ENCODE results near the gene GABARAPL2.

Gene GABARAPL2

GRCh38 chr16:75593825-75594820, 27.9 kb downstream of the GABARAPL2 start:
- DNase-seq = peak; percentile 34

DNA sequence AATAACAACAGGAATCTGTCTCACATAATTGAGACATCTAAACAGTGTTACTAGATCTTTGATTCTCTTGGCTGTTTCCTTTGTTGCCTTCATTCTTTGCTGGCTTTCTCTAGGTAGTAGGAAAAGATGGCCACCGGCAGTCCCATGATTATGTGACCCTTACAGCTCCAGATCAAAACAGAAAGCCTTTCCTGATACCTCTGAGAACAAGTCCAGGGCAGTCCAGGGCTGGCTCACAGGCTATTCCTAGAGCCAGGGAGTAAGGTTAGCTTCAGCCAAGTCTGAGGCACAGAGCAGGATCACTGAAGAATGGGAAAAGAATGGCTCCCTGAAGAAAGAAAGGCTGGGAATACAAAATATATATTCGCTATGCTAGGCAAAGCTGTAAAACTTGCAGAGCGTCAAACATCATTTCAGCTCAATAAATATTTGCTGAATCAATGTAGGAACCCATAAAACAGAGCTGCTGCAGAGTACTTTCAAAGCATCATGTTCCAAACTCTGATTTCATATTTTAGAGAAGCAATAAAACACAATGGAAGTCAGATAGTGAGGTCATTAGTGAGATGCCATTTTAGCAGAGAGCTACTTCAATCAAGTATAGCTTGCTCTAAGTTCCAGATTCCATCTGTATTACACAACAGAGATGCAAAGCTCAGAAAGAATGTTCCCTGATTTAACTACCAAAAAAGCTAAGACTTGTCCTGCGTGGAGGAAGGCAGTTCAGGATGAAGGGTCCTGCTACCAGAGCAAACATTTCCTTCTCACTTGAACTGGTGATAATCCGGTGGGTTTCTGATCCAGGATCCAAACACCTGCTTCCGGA, 33.5 kb downstream of the GABARAPL2 start:
- no peak for DNase-seq

DNA sequence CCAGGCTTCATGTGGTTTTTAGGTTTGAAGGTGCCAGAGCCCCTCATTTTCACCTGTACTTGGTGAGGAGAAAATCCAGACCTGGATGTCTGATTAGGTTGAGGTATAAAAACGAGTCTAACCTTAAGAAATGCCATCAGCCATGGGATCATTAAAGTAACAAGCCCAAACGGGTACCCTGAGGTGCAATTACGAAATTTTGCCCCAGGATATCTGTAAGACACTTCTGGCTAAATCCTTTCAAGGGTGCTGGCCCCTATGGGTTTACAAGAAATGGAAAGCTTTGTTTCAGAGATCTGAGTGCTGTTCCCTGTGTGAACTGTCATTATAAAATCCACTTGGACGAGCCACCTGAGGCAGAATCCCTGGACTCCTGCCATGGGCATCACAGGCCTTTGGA, 37.1 kb downstream of the GABARAPL2 start:
- DNase-seq = no peak

DNA sequence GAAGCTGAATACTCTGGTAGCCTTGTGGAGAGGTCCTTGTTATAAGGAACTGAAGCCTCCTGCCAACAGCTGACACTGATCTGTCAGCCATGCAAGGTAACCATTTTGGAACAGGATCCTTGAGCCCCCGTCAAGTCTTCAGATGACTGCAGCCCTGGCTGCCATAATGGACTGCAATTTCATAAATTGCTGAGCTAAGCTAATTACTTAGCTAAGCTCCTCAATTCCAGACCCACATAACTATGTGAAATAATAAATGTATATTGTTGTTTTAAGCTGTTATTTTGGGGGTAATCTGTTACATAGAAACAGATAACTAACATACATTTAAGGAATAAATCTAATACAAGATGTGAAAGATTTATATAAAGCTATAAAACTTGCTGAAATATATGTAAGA, 40.3 kb downstream of the GABARAPL2 start:
- DNase-seq = no peak

- no peak for DNase-seq
These were observed 48.1 kb downstream of the GABARAPL2 start for GRCh38 chr16:75614066-75614897.

DNA sequence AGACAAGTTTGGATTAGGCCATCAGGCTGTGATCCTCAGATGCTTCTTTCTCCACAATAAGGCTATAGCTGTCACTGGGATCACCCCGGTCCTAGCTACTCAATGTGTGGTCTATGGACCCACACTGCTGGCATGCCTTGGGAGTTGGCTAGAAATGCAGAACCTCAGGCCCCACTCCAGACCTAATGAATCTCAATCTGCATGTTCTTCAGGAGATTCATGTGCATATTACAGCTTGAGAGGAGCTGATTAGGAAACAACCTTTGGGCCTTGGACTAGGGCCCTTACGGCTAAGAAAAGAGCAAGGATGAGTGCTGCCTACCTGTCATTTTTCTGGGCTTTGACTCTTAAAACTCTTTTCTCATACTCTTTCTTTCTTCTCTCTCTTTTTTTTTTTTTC, 49.4 kb downstream of the GABARAPL2 start:
- no peak for DNase-seq

DNA sequence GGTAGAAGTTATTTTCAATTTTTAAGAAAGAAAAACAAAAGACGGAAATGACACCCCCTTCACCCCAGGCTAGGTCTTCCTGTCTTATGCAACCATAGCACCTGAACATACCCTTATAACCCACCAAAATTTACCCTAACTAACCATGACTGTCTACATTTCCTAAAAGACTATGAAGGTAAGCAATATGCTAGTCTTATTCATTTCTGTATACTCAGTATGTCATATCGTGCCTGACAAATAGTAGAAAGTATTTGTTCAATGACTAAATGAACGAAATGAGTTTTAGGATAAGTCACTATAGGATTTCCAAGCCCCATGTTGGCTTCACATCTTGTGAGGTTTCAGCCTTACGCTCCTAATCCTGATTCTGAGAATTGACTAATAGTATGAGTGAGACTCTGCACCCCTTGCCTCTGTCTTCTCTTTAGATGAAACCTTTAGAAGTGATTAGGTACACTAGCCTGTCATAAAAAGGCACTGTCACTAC, 50.4 kb downstream of the GABARAPL2 start:
- no peak for DNase-seq

DNA sequence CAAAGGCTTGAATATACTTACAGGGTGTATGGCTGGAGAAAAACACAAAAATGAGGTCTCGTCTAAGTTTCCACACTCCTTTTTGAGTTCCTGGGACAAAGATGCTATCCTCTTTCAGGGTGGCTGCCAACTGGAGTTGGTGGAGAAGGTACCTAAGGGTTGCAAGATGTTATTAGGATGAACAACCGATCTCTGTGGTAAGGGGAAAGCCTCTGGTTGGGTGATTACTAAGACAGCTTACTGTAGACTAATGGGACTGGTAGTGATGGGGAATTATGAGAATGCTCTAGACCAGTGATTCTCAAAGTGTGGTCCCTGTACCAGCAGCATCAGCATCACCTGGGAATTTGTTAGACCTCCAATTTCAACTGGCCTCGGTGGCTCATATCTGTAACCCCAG, 50.9 kb downstream of the GABARAPL2 start:
- DNase-seq = no peak

DNA sequence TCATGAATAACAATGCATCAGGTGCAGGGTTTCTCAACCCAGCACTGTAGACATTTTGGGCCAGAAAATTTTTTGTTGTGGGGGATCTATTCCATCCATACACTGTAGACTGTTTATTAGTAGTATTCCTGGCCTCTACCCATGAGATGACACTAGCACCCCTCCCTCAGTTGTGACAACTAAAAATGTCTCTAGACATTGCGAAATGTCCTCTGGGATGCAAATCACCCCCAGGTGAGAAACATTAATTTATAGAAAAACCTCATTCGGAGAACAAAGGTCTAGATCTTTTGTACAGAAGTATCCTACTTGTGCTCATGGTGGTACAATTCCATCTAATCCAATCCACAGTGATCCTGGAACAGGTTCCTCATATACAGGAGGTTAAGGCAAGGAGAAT, 52.6 kb downstream of the GABARAPL2 start:
- no peak for DNase-seq

GRCh38 chr16:75620326-75621169, 54.4 kb downstream of the GABARAPL2 start:
- no peak for DNase-seq

DNA sequence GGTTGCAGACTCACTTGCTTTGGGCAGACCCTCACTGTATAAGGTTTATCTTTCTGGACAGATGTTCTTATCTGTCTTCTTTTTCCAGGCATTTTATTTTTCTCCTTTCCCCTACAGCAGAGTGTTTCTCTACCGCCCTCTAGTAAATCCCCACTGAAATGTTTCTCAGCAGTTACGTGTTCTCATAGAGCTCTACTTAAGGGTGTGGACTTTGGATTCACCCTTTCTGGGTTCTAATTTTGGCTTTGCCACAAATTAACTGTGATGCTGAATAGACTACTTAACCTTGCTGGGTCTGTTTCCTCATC, 54.9 kb downstream of the GABARAPL2 start:
- no peak for DNase-seq

DNA sequence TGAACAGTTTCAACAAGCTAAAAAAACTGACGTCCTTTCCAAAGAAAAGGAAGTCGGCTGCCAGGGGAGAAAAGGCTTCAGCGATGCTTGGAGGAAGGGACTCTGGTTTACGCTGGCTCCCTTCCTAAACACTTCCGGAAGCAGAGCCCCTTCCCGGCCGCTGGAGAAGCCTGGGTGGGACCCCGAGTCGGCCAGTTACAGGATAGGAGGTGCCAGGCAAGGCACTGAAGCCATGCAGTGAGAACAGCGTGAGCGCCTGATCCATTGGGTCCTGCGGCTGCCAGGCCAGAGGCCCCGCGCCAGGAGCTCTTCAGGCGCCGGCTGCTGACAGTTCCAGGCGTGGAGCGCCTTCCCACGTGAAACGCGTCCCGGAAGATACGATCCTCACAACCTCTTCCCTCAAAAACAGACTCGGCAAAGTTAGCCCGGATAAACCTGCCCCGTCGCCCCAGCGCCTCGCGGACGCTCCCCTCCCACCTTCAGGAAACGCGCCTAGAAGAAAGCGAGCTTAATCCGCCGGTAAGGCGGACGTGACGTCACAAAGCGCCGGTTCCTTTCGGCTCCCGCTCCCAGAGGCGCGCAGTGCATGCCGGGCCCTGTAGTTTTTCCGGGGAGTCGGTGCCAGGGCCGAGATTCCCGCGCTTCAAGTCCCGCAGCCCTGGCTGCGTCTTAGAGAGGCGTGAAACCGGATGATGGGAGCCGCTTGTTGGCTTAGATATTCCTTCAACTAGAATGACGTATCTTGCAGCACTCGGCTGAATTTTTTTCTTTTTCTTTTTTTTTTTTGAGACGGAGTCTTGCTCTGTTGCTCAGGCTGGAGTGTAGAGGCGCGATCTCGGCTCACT, 56.8 kb downstream of the GABARAPL2 start, which contains the start of gene ADAT1:
TSS of gene ADAT1 (minus strand) at position 521 of the 845 bp plus-strand sequence. CDS start 2,482 bp downstream, outside the sequence.
- DNase-seq = peak; percentile 96

GRCh38 chr16:75624921-75625334, 58.7 kb downstream of the GABARAPL2 start:
- no peak for DNase-seq

GRCh38 chr16:75626806-75627205, 60.6 kb downstream of the GABARAPL2 start:
- no peak for DNase-seq

All from NCI-H2107 (cell line).